SK-N-MC (cell line): Measurements from ENCODE around the gene TYRO3.

Experiments used
- EZH2 ChIP-seq: fragments of 200-600 bp; sonication (generic); IDR thresholded peaks from one replicate; pipeline ENCODE4 v1.6.1; 2017; ENCODE audit warnings: antibody characterized with exemption
- FOXP2 ChIP-seq: optimal IDR thresholded peaks from 2 replicates; pipeline ENCODE3; 2011; ENCODE audit warnings: mild to moderate bottlenecking, moderate library complexity; ENCODE audit not compliant: insufficient read depth; ENCODE audit errors: extremely low read length, control extremely low read depth
- POLR2AphosphoS5 ChIP-seq: IDR thresholded peaks from 2 replicates; pipeline ENCODE4 v1.6.1; 2012; ENCODE audit warnings: mild to moderate bottlenecking, low read depth, low read length, borderline replicate concordance

- TF ChIP-seq POLR2AphosphoS5 (no peak), EZH2 (no peak), FOXP2 (no peak)
Measured at GRCh38 chr15:41553731-41554130, 5.3 kb upstream of the TYRO3 start.
